HTR-8/SVneo (cell line): ENCODE data around the gene JAG1.

ENCODE experiments used
- DNase-seq: peaks from one replicate; pipeline ENCODE4 v3.0.0; 2011; ENCODE audit warnings: low spot score, mixed read lengths; ENCODE audit not compliant: insufficient read length
- FAIRE-seq: peaks from 2 replicates; lab custom pipeline; 2011; peaks lifted over from hg19 to GRCh38; lab: Jason Lieb, UNC

Gene JAG1

DNA sequence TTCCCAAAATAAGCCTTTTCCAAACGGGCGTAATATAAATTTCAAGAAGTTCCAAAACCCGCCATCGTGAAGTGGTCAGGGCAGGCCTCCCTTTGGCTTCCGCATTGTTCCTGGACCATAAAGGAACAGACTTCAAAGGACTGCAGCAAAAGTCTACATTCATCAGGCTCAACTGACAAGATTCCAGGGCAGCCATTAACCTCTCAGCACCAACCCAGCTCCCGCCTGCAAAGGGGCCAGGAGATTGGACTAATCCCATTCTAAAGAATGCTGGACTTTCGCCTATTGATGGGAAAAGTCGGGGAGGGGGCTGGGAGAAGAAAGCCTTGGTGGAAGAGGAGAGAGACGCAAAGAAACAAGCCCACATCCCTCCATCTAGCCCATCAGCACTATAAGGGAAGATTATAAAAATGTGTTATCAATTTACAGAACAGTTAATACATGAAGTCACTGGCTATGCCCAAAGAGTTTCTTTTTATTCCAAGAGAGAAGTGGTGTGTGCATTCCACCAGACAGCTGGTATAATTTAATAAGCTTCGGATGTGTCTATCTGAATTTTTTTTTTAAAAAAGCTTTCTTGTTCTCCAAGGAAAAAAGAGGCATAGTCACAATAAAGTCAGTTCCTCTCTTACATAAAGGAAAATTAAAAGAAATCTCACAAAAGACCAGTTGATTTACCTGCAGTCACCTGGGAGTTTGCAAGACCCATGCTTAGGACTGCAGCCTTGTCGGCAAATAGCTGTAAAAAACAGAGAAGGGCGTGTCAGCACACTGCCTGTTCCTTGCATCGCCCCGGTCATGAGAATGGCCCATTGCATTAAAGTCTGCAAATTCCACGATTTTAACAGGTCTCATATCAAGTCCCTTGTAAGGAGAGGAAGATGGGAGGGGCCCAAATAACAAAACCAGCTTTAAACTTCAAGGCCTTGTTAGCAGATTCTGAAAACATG, 17.8 kb downstream of the JAG1 start:
- FAIRE-seq = no peak

DNA sequence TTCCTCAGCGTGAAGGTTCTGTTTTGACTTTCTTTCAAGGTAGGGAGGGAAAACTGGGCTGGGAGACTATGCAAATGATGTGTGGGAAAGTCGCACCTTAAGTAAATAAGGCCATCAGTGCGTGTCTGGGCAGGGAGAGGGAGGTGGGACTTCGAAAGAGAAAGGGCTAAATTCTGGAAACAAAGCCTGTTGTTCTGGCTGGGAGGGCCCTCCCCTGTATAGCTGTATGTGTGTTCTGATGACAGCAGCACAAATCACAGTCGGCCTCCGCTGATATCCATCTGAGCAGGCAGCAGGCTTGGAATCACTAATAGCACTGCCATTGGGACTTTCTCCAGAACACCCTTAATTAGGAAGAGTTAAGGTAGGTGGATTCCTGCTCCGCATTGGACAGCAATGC, 19.2 kb downstream of the JAG1 start:
- no peak for FAIRE-seq
- DNase-seq = no peak

More for the DNA sequence above, 17.8 kb downstream of the JAG1 start:
- DNase-seq = no peak

DNA sequence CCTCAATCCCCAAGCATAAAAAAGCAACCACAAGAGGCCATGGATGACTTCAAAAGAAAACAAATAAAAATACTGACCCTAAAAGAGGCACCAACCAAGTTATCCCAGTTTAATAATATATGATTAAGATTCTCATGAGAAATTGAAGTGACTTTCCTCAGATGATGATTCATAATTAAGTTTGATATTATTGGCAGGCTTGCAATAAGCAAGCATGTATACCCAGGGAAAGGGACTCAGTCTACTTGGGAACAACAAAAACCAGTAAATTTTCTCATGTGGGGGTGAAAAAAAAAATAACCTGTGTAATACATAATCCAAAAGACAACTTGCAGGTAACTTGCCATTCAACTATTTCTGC, 19.6 kb downstream of the JAG1 start:
- no peak for FAIRE-seq

DNA sequence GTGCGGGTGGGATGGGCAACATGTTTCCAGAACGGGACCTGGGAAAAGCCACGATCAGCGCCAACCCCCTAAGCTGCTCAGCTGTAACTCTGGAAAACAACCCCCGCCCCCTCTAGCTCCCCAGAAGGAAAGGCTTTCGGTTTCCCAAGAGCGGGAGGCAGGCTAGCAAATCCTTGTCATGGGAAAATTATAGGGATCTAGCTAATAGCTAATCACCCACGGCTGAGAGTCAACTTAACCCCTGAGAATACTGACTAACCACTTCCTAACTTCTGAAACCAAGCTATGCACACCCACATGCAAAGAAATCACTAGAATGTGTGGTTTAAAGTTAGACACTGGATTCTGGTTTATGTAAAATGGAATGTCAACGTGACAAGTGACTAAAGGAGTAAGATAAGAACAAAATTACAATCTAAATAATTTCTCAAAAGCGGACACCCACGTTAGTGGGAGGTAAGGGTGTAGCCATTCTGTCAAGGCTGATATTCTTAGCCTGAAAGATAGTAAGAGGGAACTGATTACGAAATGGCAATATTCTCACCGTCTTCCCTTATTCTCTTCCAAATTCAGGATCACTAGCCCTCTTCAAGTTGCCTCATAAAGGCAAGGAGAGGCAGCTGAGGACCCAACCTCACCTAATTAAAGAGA, 20.1 kb downstream of the JAG1 start:
- FAIRE-seq (no peak), DNase-seq (no peak)

More for the DNA sequence above, 19.6 kb downstream of the JAG1 start:
- DNase-seq = no peak

DNA sequence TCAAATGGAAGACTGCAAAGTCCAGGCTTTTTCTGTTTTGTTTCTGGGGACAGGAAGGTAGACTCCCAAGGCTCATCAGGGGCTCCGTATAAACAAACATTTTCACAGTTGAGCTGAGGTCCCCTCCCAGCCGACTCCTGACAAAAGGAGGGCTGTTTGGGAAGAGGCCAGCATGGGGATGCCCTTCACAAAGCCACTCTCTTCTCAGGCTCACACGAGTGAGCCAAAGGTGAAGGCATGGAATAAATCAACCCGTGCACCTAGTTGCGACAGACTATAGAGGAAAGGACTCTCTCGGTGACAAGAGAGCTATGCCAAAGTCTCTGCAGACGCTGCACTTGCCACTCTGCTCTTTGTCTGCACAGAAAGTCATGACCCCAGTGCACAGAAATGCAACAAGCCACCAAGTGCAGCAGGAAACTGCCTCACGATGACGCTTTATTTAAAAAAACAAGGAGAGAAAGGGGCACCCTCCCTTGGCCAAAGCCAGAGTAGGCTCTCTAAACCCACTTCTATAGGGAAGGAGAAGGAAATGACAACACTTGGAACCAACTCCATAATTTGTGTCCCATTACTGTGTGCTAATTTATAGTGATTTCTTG, 21.0 kb downstream of the JAG1 start:
- FAIRE-seq (no peak), DNase-seq (no peak)

DNA sequence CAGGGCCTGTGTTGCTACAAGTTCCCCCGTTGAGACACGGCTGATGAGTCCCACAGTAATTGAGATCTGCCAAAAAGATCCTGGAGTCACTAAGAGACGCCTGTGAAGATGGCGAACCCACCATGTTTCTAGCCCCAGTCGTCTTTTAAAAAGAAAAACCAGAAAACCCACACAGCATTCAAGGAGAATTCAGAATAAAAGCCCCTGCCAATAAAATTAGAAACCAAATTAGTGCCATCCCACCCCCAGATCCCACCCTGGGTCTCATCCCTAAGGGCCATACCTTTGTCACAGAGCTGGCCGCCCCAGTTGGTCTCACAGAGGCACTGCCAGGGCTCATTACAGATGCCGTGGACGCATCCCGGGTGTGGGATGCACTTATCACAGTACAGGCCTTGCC, 21.6 kb downstream of the JAG1 start:
- FAIRE-seq = no peak
- DNase-seq = no peak

DNA sequence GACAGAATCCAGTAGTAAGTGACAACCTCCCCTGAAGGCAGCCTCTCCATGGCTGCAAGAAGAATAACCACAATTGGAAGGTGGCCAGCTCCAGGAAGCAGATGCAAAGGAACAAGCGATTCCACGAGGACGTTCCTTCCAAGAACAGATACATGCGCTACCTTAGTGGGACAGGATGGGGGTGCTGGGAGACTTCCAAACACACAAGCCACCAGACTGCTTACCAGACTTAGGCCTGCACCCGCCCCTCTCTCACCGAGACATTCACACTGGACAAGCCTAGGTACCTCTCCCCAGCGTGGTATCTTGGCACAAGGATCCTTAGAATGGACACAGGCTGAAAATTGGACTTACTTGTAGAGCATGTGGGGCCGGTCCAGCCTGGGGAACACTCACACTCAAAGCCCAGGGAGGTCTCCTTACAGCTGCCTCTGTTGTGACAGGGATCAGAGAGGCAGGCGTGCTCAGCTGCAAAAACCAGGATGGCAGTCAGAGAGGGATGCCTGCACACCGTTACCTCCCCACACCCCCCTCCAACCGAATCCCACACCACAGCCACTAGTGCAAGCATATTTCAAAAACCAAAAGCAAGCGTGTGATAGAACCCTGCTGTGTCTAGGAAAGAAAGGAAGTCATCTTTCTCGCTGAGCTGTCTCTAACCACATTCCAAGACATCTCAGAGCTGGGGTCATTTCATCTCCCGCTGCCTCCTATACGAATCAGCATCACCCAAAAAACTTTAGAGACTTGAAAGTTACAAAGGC, 22.4 kb downstream of the JAG1 start:
- FAIRE-seq (no peak), DNase-seq (no peak)

DNA sequence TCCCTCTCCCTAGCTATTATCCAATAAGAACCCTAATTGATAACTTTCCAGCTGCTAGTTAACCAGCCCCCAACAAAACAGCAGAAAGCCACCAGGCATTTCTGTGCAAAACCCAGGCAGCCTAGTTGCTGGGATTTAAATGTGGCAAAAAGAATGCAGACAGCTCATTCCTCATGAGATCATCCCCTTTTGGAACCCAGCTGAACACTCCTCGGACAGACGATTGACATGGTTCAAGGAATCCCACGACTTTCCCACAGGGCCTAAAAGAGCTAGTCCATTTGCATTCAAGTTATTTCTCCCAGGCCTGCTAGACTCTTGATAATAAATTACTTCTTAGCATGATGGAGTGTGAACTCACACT, 24.0 kb downstream of the JAG1 start:
- FAIRE-seq = no peak
- no peak for DNase-seq

DNA sequence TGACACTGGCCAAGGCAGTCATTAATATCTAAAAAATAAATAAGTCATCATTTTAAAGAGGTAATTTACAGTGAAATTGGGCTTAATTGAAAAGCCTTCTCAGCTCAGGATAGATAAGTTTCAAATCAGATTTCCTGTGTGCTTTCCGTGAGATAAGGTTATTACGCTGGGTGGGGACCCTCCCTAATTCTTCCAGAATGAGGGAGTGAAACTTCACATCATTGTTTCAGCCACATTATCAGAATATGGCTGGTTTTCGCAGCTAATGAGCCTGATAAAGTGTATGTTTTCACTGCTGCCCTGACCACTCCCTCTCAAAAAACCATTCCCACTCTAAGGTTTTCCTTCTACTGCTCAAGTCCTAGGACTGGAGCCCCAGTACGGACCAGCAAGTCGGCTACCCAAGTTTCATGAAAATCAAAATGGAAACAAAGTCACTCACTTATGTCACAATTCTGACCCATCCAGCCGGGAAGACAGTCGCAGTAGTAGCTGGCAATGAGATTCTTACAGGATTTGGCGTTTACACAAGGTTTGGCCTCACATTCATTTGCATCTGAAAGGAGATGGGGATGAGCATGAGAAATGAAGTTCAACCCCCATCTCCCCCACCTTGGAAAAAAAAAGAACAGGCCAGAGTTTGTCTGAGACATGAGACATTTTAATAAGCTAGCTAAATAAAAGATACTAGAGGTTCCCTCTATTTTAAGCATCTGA, 24.6 kb downstream of the JAG1 start:
- FAIRE-seq = no peak
- no peak for DNase-seq

DNA sequence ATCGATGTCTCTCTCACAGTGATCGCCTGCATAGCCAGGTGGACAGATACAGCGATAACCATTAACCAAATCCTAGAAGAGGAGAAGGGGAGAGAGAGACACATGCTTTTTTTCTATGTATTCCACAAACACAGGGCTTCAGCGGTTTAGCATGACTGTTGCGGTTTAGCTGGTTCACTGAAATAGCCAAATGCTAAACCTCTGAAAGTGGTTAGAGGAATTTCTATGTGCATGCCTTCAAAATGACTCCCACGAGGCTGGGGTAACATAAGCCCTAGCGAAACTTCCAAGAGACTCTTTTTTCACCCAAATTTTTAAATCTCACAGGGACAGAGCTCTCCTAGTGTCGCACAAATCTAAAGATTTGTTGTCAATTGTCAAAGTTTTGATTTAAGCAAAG, 25.1 kb downstream of the JAG1 start:
- FAIRE-seq (no peak), DNase-seq (no peak)

DNA sequence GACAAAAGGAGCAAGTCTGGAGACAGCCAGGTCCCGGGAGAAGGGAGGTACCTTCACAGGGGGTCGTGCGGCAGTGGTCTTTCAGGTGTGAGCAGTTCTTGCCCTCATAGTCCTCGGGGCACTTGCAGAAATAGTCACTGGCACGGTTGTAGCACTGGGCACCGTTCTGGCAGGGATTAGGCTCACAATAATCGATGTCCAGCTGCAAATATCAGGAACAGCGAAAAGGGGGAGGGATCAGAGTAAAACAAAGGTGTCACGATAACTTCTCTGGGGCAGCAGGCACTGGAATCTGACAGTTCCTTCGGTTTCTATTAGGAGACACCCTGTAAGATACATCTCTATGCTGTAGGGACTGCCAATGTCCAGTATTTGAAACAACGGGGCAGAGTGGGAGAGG, 25.9 kb downstream of the JAG1 start:
- FAIRE-seq (no peak), DNase-seq (no peak)

DNA sequence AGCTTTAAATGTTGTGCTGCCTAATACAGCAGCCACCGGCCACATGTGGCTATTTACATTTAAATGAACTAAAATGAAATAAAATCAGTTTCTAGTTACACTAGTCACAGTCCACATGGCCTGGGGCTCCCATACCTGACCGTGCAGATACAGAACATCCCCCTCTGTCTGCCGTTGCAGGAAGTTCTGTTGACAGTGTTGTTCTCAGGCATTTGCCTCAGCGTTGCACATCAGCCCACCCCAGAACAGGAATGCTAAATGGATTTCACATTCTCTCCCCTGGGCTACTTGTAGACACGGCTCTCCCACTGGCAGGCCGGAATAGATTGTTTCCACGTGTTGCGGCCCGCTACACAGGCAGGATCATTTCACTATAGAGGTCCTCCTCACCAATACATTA, 26.3 kb downstream of the JAG1 start:
- DNase-seq (no peak), FAIRE-seq (peak; percentile 80)

DNA sequence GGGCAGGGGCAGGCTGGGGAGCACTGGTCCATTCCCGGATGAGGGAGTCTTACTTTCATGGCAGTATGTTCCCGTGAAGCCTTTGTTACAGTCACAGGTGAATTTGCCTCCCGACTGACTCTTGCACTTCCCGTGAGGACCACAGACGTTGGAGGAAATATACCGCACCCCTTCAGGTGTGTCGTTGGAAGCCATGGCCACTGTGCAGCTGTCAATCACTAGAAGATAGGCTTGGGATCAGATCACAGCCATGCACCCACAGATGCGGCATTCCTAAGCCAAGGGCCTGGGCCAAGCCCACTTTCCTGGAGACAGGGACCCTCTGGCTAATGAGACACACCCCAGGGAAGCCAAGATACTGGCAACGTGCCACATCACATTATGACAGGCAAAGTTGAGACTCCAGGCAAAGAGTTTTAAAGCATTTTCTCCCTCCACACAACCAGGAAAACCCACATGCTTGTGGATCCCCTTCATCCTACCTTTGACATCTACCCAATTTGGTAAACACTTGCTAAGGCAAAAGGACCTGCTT, 26.8 kb downstream of the JAG1 start:
- FAIRE-seq (no peak), DNase-seq (no peak)

DNA sequence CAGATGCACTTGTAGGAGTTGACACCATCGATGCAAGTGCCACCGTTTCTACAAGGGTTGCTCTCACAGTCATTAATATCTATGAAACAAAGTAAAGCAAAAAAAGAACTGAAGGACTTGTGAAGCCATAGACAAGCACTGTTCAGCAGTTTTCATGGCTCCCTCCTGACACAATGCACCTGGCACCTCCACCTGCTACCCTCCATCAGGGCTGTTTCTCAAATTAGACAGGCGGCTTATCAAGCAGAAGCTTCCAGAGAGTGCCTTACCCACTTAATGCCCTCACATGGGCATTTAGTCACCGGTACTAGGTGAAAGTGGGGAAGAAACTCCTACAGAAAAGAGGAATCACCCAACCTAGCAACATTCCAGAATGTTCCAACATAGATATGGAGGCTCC, 27.8 kb downstream of the JAG1 start:
- no peak for FAIRE-seq
- DNase-seq = no peak

DNA sequence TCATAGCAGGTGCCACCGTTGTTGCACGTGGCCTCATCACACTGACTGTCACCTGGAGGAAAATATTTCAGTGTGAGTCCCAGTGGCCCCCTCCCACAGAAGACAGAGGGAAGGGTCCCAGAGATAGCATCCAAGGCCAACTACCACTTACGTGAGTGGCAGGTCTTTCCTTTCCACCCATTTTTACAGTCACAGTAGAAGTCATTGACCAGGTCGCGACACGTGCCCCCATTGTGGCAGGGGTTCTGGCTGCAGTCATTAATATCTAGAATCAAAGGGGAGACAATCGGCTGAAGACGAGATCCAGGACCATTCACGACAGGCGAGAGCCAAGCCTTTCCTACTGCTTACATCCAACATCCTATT, 28.6 kb downstream of the JAG1 start:
- no peak for FAIRE-seq
- no peak for DNase-seq

DNA sequence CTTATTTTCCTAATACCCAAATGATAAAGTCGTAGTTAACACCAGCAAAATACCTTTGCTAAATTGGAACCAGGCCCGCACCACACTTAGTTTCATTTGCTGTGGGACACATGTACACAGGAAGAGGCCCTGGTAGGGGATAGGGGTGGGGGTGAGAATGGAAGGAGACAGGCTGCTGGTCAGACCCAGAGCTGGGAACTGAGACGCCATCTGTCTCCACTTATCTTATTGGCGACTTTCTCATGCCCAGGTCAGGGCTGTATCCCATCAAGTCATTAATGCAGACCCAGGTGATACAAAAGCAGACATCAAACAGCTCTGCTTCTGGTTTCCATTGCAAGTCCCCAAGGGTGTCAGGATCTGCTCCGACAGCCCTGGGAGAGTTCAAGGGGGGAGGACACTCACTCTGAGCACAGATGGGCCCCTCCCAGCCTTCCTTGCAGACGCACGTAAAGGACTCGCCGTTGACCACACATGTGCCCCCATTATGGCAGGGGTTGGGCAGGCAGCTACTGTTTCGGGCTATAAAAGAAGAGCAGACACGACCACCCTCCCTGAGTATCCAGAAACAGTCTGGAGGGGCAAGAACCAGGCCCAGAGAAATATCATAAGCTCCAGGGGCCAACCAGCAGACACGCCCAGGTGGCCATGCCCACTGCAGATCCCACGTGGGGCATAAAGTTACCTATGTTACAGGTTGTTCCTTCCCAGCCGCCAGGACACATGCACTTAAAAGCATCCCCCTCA, 29.2 kb downstream of the JAG1 start:
- DNase-seq = no peak
- FAIRE-seq = no peak

DNA sequence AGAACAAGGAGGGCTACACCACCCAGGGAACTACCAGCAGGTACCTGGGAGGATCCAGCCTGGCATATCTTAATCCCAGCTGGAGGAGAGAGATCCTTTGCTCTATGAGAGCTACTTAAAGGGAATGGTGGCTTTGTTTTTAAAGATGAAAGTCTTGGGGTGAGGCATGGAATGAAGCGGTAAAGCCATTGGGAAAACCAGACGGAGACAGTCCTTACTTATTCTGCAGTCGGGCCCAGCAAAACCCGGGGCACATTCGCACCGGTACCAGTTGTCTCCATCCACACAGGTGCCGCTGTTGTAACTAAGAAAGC, 30.3 kb downstream of the JAG1 start:
- FAIRE-seq (no peak), DNase-seq (no peak)

DNA sequence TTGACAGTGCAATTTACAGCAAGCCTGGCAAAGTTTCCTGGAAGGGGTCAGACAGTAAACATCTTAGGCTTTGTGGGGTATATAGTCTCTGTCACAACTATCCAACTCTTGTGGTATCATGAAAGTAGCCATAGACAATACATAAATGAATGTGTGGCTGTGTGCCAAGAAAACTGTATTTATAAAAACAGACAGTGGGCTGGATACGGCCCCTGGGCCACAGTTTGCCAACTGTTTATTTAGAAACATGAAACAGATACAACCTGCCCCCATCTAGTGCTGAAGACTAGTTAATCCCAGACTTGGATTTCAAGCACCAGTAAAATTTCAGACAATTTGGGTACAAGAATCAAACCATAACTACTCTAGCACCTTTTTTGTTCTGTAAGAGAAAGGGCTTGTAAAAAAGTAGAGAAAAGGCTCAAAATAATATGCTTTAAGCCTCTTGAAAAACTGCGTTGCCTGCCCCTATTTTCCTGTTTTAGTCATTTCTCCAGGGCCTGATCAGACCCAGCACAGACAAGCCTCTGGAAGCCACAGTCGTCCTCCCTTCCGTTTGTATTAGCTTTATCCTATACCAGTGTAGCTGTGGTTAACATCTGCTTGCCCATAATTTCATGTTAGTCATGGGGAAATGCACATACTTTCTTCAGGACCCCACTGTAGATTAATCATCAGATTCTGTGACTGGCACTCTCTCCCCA, 30.8 kb downstream of the JAG1 start:
- FAIRE-seq = no peak
- DNase-seq = no peak

DNA sequence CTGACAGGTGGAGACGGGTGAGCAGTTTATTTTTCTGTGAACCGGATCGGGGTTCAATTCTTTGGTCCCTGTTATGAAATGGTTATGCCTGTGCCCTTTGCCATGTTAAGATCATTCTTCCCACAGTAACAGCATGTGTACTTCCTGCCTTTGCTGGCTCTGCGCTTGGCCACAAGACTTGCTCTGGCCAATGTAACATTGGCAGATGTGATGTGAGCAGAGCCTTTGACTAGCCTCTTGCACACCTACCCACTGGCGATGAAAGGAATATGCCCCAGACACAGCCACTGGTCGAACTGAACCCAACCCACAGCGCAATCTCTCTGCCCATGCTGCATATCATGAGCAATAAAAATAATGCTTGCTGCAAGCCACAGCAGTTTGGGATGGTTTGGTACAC, 31.9 kb downstream of the JAG1 start:
- peak; percentile 44 for FAIRE-seq
- no peak for DNase-seq
